ENCODE results near the gene ROR2.

ROR2 gene

GRCh38 chr9:91948101-91948596, 1.9 kb downstream of the ROR2 start:
- Histone ChIP-seq H3K9me3 (ENCODE audit: control insufficient read depth, low read length) (peaks cover 8% of the 10 kb centered on the region), H3K4me3 (ENCODE audit: low read length) (peak overlapping the region; percentile 79), H3K4me1 (ENCODE audit: control insufficient read depth, insufficient read depth, low read length) (peaks cover 10% of the 10 kb centered on the region), H3K36me3 (ENCODE audit: control insufficient read depth, insufficient read depth, low read length, severe bottlenecking) (no peaks in the 10 kb centered on the region), H3K27me3 (replicated peaks; ENCODE audit: control insufficient read depth, insufficient read depth, low read length) (no peaks in the 10 kb centered on the region), H3K9ac (ENCODE audit: low read length) (peak overlapping the region; percentile 78)
- no peak for DNase-seq (ENCODE audit: low read depth)

GRCh38 chr9:91946653-91947488, 3.2 kb downstream of the ROR2 start:
- H3K9me3 ChIP-seq (ENCODE audit: control insufficient read depth, low read length), result peaks cover under 1% of the 10 kb centered on the region
- no peaks in the 10 kb centered on the region for H3K27me3 ChIP-seq (replicated peaks; ENCODE audit: control insufficient read depth, insufficient read depth, low read length)
- peaks cover 10% of the 10 kb centered on the region for H3K4me1 ChIP-seq (ENCODE audit: control insufficient read depth, insufficient read depth, low read length)
- no peak for DNase-seq (ENCODE audit: low read depth)
- H3K9ac ChIP-seq (ENCODE audit: low read length), result no peak overlapping the region
- H3K4me3 ChIP-seq (ENCODE audit: low read length), result no peak overlapping the region
- H3K36me3 ChIP-seq (ENCODE audit: control insufficient read depth, insufficient read depth, low read length, severe bottlenecking), result no peaks in the 10 kb centered on the region

- Histone ChIP-seq H3K9me3 (ENCODE audit: control insufficient read depth, low read length) (no peaks in the 10 kb centered on the region), H3K4me1 (ENCODE audit: control insufficient read depth, insufficient read depth, low read length) (peaks cover 10% of the 10 kb centered on the region), H3K4me3 (ENCODE audit: low read length) (peak overlapping the region; percentile 54), H3K27me3 (replicated peaks; ENCODE audit: control insufficient read depth, insufficient read depth, low read length) (no peaks in the 10 kb centered on the region), H3K36me3 (ENCODE audit: control insufficient read depth, insufficient read depth, low read length, severe bottlenecking) (no peaks in the 10 kb centered on the region), H3K9ac (ENCODE audit: low read length) (no peak overlapping the region)
- no peak for DNase-seq (ENCODE audit: low read depth)
Measured at GRCh38 chr9:91946196-91946595, 3.8 kb downstream of the ROR2 start.

GRCh38 chr9:91945277-91946085, 4.5 kb downstream of the ROR2 start:
- Histone ChIP-seq H3K27me3 (replicated peaks; ENCODE audit: control insufficient read depth, insufficient read depth, low read length) (no peaks in the 10 kb centered on the region), H3K4me3 (ENCODE audit: low read length) (peak overlapping the region; percentile 54), H3K9ac (ENCODE audit: low read length) (peak overlapping the region; percentile 46), H3K9me3 (ENCODE audit: control insufficient read depth, low read length) (no peaks in the 10 kb centered on the region), H3K36me3 (ENCODE audit: control insufficient read depth, insufficient read depth, low read length, severe bottlenecking) (no peaks in the 10 kb centered on the region), H3K4me1 (ENCODE audit: control insufficient read depth, insufficient read depth, low read length) (peaks cover 10% of the 10 kb centered on the region)
- DNase-seq (ENCODE audit: low read depth), result peak; percentile 42

GRCh38 chr9:91944711-91945110, 5.3 kb downstream of the ROR2 start:
- Histone ChIP-seq H3K27me3 (replicated peaks; ENCODE audit: control insufficient read depth, insufficient read depth, low read length) (no peaks in the 10 kb centered on the region), H3K9me3 (ENCODE audit: control insufficient read depth, low read length) (no peaks in the 10 kb centered on the region), H3K36me3 (ENCODE audit: control insufficient read depth, insufficient read depth, low read length, severe bottlenecking) (no peaks in the 10 kb centered on the region), H3K4me3 (ENCODE audit: low read length) (no peak overlapping the region), H3K4me1 (ENCODE audit: control insufficient read depth, insufficient read depth, low read length) (peaks cover 10% of the 10 kb centered on the region), H3K9ac (ENCODE audit: low read length) (no peak overlapping the region)
- no peak for DNase-seq (ENCODE audit: low read depth)

- no peaks in the 10 kb centered on the region for H3K36me3 ChIP-seq (ENCODE audit: control insufficient read depth, insufficient read depth, low read length, severe bottlenecking)
- no peaks in the 10 kb centered on the region for H3K27me3 ChIP-seq (replicated peaks; ENCODE audit: control insufficient read depth, insufficient read depth, low read length)
- H3K4me3 ChIP-seq (ENCODE audit: low read length), result no peak overlapping the region
- no peak overlapping the region for H3K9ac ChIP-seq (ENCODE audit: low read length)
- peaks cover 10% of the 10 kb centered on the region for H3K4me1 ChIP-seq (ENCODE audit: control insufficient read depth, insufficient read depth, low read length)
- DNase-seq (ENCODE audit: low read depth), result no peak
- no peaks in the 10 kb centered on the region for H3K9me3 ChIP-seq (ENCODE audit: control insufficient read depth, low read length)
Measured at GRCh38 chr9:91943478-91944470, 6.3 kb downstream of the ROR2 start.

- Histone ChIP-seq H3K4me3 (ENCODE audit: low read length) (no peak overlapping the region), H3K27me3 (replicated peaks; ENCODE audit: control insufficient read depth, insufficient read depth, low read length) (no peaks in the 10 kb centered on the region), H3K36me3 (ENCODE audit: control insufficient read depth, insufficient read depth, low read length, severe bottlenecking) (no peaks in the 10 kb centered on the region), H3K9me3 (ENCODE audit: control insufficient read depth, low read length) (no peaks in the 10 kb centered on the region), H3K4me1 (ENCODE audit: control insufficient read depth, insufficient read depth, low read length) (peaks cover 10% of the 10 kb centered on the region), H3K9ac (ENCODE audit: low read length) (no peak overlapping the region)
- no peak for DNase-seq (ENCODE audit: low read depth)
Measured at GRCh38 chr9:91942201-91942600, 7.8 kb downstream of the ROR2 start.

- no peak for DNase-seq (ENCODE audit: low read depth)
- H3K9me3 ChIP-seq (ENCODE audit: control insufficient read depth, low read length), result no peaks in the 10 kb centered on the region
Measured at GRCh38 chr9:91939978-91940377, 10.1 kb downstream of the ROR2 start.

GRCh38 chr9:91937727-91938126, 12.3 kb downstream of the ROR2 start:
- Histone ChIP-seq H3K4me1 (ENCODE audit: control insufficient read depth, insufficient read depth, low read length) (no peaks in the 10 kb centered on the region), H3K9ac (ENCODE audit: low read length) (no peak overlapping the region), H3K36me3 (ENCODE audit: control insufficient read depth, insufficient read depth, low read length, severe bottlenecking) (no peaks in the 10 kb centered on the region), H3K27me3 (replicated peaks; ENCODE audit: control insufficient read depth, insufficient read depth, low read length) (no peaks in the 10 kb centered on the region), H3K9me3 (ENCODE audit: control insufficient read depth, low read length) (no peaks in the 10 kb centered on the region), H3K4me3 (ENCODE audit: low read length) (no peak overlapping the region)
- no peak for DNase-seq (ENCODE audit: low read depth)

More at GRCh38 chr9:91939978-91940377, 10.1 kb downstream of the ROR2 start:
- no peak overlapping the region for H3K9ac ChIP-seq (ENCODE audit: low read length)
- no peaks in the 10 kb centered on the region for H3K36me3 ChIP-seq (ENCODE audit: control insufficient read depth, insufficient read depth, low read length, severe bottlenecking)
- no peak overlapping the region for H3K4me3 ChIP-seq (ENCODE audit: low read length)
- H3K4me1 ChIP-seq (ENCODE audit: control insufficient read depth, insufficient read depth, low read length), result no peaks in the 10 kb centered on the region
- no peaks in the 10 kb centered on the region for H3K27me3 ChIP-seq (replicated peaks; ENCODE audit: control insufficient read depth, insufficient read depth, low read length)

- H3K4me1 ChIP-seq (ENCODE audit: control insufficient read depth, insufficient read depth, low read length), result no peaks in the 10 kb centered on the region
- no peak overlapping the region for H3K9ac ChIP-seq (ENCODE audit: low read length)
- no peak overlapping the region for H3K4me3 ChIP-seq (ENCODE audit: low read length)
- peaks cover 3% of the 10 kb centered on the region for H3K9me3 ChIP-seq (ENCODE audit: control insufficient read depth, low read length)
- H3K27me3 ChIP-seq (replicated peaks; ENCODE audit: control insufficient read depth, insufficient read depth, low read length), result no peaks in the 10 kb centered on the region
- peak; percentile 19 for DNase-seq (ENCODE audit: low read depth)
- no peaks in the 10 kb centered on the region for H3K36me3 ChIP-seq (ENCODE audit: control insufficient read depth, insufficient read depth, low read length, severe bottlenecking)
Measured at GRCh38 chr9:91937056-91937455, 13.0 kb downstream of the ROR2 start.

Measured in adipocyte (in vitro differentiated cells).